HepG2 (cell line): ENCODE results near the gene FDXACB1. TPM values are rescaled to one million over a fixed set of nuclear protein-coding genes. Genes with fewer than 3 reads are reported as not detected.

ENCODE experiments used
- ATF1 ChIP-seq: IDR thresholded peaks from 2 replicates; pipeline ENCODE4 v1.6.1; 2016; ENCODE audit warnings: mild to moderate bottlenecking, control low read depth
- CBX2 ChIP-seq, 2 experiments: fragments of 200-600 bp in 1 of 2; sonication (generic); formaldehyde crosslinking in 1 of 2; IDR thresholded peaks; 2 replicates each; pipeline versions ENCODE4 v1.7.0 to v1.8.1; 2018 to 2022; ENCODE audit warnings: low read depth in 2 of 2, low read length in 1 of 2, mild to moderate bottlenecking in 1 of 2, missing genetic modification reagents in 1 of 2
- NFRKB ChIP-seq: fragments of 450-650 bp; IDR thresholded peaks from 2 replicates; pipeline ENCODE4 v1.6.1; 2017
- PHB2 ChIP-seq: fragments of 450-650 bp; IDR thresholded peaks from 2 replicates; pipeline ENCODE4 v1.6.1; 2018; ENCODE audit not compliant: partially characterized antibody
- RBAK ChIP-seq: sonication (generic); formaldehyde crosslinking; IDR thresholded peaks from 2 replicates; pipeline ENCODE4 v1.5.1; 2020; ENCODE audit warnings: mild to moderate bottlenecking, missing genetic modification reagents
- UBTF ChIP-seq: sonication (generic); formaldehyde crosslinking; IDR thresholded peaks from 2 replicates; pipeline ENCODE4 v1.4.0; 2020; ENCODE audit warnings: mild to moderate bottlenecking, missing genetic modification reagents
- ZEB1 ChIP-seq: IDR thresholded peaks from 2 replicates; pipeline ENCODE4 v1.6.1; 2012; ENCODE audit warnings: mild to moderate bottlenecking, low read depth, inconsistent platforms; ENCODE audit not compliant: insufficient replicate concordance
- ZFP1 ChIP-seq: IDR thresholded peaks from 2 replicates; pipeline ENCODE4 v1.6.1; 2016
- ZNF235 ChIP-seq: sonication (generic); formaldehyde crosslinking; IDR thresholded peaks from 2 replicates; pipeline ENCODE4 v1.8.1; 2023; ENCODE audit warnings: mild to moderate bottlenecking, missing genetic modification reagents, borderline replicate concordance
- ZNF251 ChIP-seq: sonication (generic); formaldehyde crosslinking; IDR thresholded peaks from 2 replicates; pipeline ENCODE4 v1.9.0; 2021; ENCODE audit warnings: mild to moderate bottlenecking, missing genetic modification reagents
- ZNF33B ChIP-seq: sonication (generic); formaldehyde crosslinking; IDR thresholded peaks from 2 replicates; pipeline ENCODE4 v1.5.1; 2020; ENCODE audit warnings: mild to moderate bottlenecking, missing genetic modification reagents
- ZNF713 ChIP-seq: sonication (generic); formaldehyde crosslinking; IDR thresholded peaks from 2 replicates; pipeline ENCODE4 v1.4.0; 2020; ENCODE audit warnings: mild to moderate bottlenecking, missing genetic modification reagents
- ZNF766 ChIP-seq: sonication (generic); formaldehyde crosslinking; IDR thresholded peaks from 2 replicates; pipeline ENCODE4 v1.5.0; 2020; ENCODE audit warnings: missing genetic modification reagents, borderline replicate concordance
- ZNF770 ChIP-seq: sonication (generic); formaldehyde crosslinking; IDR thresholded peaks from 2 replicates; pipeline ENCODE4 v1.5.0; 2020; ENCODE audit warnings: mild to moderate bottlenecking, missing genetic modification reagents
- polyA plus RNA-seq, 8 experiments: library from polyadenylated mRNA; depleted of rRNA in 3 of 8; stranded (reverse) in 7 of 8; unstranded in 1 of 8; fragments of >200 nt; fragmentation: Illumina TruSeq in 4 of 8; extraction: Trizol in 4 of 8; gene quantifications; 2 replicates each; pipeline versions ENCODE4 v1.2.1 to v1.2.3, GENCODE V29; 2011 to 2016; ENCODE audit warnings: low read depth in 4 of 8, missing spikeins in 1 of 8, mixed read lengths in 1 of 8; ENCODE audit not compliant: insufficient read depth in 1 of 8
- total RNA-seq, 5 experiments: library from RNA; depleted of rRNA; stranded (reverse); fragments of >200 nt; fragmentation: Illumina TruSeq; extraction: Trizol; gene quantifications; 2 replicates each; pipeline ENCODE4 v1.2.3, GENCODE V29; 2016; ENCODE audit warnings: low read depth in 1 of 5
- TF ChIP-seq, protein P1 (sequence below): sonication (generic); formaldehyde crosslinking; IDR thresholded peaks from 2 replicates; pipeline ENCODE4 v1.5.0; 2020; ENCODE audit warnings: missing genetic modification reagents
- TF ChIP-seq, protein P2 (sequence below): sonication (generic); formaldehyde crosslinking; IDR thresholded peaks from 2 replicates; pipeline ENCODE4 v1.4.0; 2020; ENCODE audit warnings: missing genetic modification reagents
- TF ChIP-seq, protein P3 (sequence below), 2 experiments: sonication (generic) in 1 of 2; formaldehyde crosslinking in 1 of 2; IDR thresholded peaks; 2 replicates each; pipeline versions ENCODE4 v1.4.0 to v1.6.1; 2018 to 2020; ENCODE audit warnings: missing genetic modification reagents in 2 of 2, borderline replicate concordance in 1 of 2, low read depth in 1 of 2, mild to moderate bottlenecking in 1 of 2, missing biosample characterization in 1 of 2

Gene FDXACB1
- total and polyA plus RNA-seq, 2 of the 13 experiments (the other 11 are each of a cell fraction or from before 2014, with no cell fraction given): 1.1 to 3.4 TPM

- TF ChIP-seq, protein P1, sequence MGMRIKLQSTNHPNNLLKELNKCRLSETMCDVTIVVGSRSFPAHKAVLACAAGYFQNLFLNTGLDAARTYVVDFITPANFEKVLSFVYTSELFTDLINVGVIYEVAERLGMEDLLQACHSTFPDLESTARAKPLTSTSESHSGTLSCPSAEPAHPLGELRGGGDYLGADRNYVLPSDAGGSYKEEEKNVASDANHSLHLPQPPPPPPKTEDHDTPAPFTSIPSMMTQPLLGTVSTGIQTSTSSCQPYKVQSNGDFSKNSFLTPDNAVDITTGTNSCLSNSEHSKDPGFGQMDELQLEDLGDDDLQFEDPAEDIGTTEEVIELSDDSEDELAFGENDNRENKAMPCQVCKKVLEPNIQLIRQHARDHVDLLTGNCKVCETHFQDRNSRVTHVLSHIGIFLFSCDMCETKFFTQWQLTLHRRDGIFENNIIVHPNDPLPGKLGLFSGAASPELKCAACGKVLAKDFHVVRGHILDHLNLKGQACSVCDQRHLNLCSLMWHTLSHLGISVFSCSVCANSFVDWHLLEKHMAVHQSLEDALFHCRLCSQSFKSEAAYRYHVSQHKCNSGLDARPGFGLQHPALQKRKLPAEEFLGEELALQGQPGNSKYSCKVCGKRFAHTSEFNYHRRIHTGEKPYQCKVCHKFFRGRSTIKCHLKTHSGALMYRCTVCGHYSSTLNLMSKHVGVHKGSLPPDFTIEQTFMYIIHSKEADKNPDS (CRISPR knock-in tag): no peak
- no peak for TF ChIP-seq UBTF (CRISPR knock-in tag)
- TF ChIP-seq, protein P2, sequence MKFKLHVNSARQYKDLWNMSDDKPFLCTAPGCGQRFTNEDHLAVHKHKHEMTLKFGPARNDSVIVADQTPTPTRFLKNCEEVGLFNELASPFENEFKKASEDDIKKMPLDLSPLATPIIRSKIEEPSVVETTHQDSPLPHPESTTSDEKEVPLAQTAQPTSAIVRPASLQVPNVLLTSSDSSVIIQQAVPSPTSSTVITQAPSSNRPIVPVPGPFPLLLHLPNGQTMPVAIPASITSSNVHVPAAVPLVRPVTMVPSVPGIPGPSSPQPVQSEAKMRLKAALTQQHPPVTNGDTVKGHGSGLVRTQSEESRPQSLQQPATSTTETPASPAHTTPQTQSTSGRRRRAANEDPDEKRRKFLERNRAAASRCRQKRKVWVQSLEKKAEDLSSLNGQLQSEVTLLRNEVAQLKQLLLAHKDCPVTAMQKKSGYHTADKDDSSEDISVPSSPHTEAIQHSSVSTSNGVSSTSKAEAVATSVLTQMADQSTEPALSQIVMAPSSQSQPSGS: peak; percentile 76
- no peak for TF ChIP-seq RBAK (CRISPR knock-in tag)
- no peak for TF ChIP-seq ZFP1
- TF ChIP-seq ZNF766 (CRISPR knock-in tag): peak; percentile 77; the same call in 1 of the 2 replicates
- TF ChIP-seq, protein P3, sequence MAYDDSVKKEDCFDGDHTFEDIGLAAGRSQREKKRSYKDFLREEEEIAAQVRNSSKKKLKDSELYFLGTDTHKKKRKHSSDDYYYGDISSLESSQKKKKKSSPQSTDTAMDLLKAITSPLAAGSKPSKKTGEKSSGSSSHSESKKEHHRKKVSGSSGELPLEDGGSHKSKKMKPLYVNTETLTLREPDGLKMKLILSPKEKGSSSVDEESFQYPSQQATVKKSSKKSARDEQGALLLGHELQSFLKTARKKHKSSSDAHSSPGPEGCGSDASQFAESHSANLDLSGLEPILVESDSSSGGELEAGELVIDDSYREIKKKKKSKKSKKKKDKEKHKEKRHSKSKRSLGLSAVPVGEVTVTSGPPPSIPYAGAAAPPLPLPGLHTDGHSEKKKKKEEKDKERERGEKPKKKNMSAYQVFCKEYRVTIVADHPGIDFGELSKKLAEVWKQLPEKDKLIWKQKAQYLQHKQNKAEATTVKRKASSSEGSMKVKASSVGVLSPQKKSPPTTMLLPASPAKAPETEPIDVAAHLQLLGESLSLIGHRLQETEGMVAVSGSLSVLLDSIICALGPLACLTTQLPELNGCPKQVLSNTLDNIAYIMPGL (CRISPR knock-in tag; IDR thresholded peaks at IDR 0.05; ENCODE audit: borderline replicate concordance in 1 of 2, low read depth in 1 of 2): peak in 1 of 2 experiments; percentile 76; a peak in 1 of 4 replicates
- no peak for TF ChIP-seq ZNF235 (CRISPR knock-in tag)
- TF ChIP-seq PHB2: no peak
- no peak for TF ChIP-seq ZNF251
- no peak for TF ChIP-seq NFRKB
- peak; percentile 66 for TF ChIP-seq ZEB1
- TF ChIP-seq ATF1 (CRISPR knock-in tag): no peak
- TF ChIP-seq ZNF770 (CRISPR knock-in tag): no peak
- TF ChIP-seq CBX2 (IDR thresholded peaks at IDR 0.05; ENCODE audit: low read depth, low read length): no peak
- no peak for TF ChIP-seq CBX2 (CRISPR knock-in tag; IDR thresholded peaks at IDR 0.05; ENCODE audit: low read depth)
- no peak for TF ChIP-seq ZNF713 (CRISPR knock-in tag)
- TF ChIP-seq ZNF33B (CRISPR knock-in tag): peak; percentile 78
These were observed 47.8 kb upstream of the FDXACB1 start (continued) for GRCh38 chr11:111926505-111927391.
